GM18951 (cell line): ENCODE measurements around the gene MBNL3.

Source experiments
- POLR2A ChIP-seq: IDR thresholded peaks from 4 replicates; pipeline ENCODE4 v1.6.1; 2011; ENCODE audit warnings: mild to moderate bottlenecking; ENCODE audit not compliant: insufficient read length, insufficient read depth; ENCODE audit errors: extremely low read depth
- in situ Hi-C: fragments of 300-500 bp; cut with MboI; formaldehyde crosslinking; loops from one replicate; pipeline ENCODE4 v1.12.0; 2022; ENCODE audit warnings: low sequenced_read_pairs, mixed read lengths, inconsistent platforms; ENCODE audit not compliant: unreplicated experiment

Gene MBNL3

DNA sequence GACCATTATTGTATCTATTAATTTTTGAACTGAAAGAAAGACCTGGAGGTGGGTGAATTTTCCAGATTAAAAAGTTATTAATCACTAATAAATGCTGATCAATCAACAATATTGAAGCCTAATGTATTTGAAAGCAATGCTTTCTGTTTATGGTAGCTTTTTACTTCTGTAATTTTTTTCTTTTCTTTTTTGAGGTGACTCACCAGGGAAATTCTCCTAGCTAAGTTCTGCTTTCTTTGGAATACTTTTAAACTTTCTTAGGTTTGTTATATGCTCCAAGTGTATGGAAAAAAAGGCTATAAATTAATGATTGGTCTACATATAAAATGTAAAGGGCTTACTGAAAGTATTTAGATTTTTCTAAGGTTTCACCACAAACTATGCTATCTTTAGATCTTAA is 94.2 kb downstream of the MBNL3 start:
- in situ Hi-C loops: no loop called here
- no peak for TF ChIP-seq POLR2A

DNA sequence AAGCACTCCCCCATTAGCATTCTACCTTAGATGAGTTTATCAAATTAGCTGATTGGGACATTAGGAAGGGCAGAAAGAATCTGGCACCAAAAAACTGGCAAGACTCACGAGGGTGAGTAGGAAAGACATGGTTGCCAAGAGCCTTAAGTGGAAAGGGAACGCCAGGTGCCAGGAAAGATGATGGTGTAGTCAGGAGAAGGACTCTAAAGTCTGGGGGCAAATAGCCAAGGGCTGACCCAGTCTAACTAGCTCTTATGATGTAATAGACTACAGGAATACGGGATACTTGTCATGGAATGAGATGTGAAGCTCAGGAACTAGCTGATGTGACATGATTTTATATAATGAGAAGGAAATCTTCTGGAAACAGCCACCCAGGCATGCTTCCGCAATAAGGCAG is 94.8 kb downstream of the MBNL3 start:
- in situ Hi-C loops: no loop called here

DNA sequence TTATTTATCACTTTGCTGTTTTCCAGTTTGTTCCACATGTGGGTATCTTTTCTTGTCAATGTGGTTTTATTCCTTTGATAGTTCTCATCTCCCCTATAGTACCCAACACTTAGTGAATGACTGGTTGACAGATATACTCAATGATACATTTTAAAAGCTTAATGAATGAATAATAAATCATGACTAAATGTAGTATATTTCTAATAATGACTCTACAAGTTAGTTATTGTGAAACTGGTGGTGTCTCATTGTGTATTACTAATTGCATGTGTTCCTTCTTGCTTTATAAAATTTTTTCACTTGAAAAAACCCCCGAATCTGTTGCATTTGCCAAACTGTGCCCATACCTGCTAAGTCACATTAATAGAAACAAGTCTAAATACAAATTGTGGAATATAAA is 95.4 kb downstream of the MBNL3 start:
- in situ Hi-C loops: no loop called here

More for the DNA sequence above, 94.8 kb downstream of the MBNL3 start:
- no peak for TF ChIP-seq POLR2A

DNA sequence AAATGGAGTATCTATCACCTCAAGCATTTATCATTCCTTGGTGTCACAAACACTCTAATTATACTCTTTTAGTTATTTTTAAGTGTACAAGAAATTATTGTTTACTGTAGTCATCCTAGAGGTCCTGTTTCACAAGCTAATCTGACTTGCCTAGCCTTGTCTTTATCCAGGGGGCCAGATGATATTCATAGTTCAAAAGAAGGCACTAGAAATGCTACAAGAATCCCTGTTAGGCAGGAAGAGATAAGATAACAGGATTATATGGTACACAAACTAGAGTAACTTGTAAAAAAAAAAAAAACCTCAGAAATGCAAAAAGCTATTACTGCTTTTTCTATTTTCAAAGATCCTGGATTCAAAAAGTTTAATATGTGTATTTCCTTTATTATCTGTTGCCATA is 95.8 kb downstream of the MBNL3 start:
- in situ Hi-C loops: no loop called here
- no peak for TF ChIP-seq POLR2A

More for the DNA sequence above, 95.4 kb downstream of the MBNL3 start:
- TF ChIP-seq POLR2A: no peak

GRCh38 chrX:132390792-132391191 is 98.0 kb downstream of the MBNL3 start:
- in situ Hi-C loops: no loop called here
- TF ChIP-seq POLR2A: no peak

- in situ Hi-C loops: no loop called here
- TF ChIP-seq POLR2A: no peak
Measured at GRCh38 chrX:132389480-132389879, 99.4 kb downstream of the MBNL3 start.

DNA sequence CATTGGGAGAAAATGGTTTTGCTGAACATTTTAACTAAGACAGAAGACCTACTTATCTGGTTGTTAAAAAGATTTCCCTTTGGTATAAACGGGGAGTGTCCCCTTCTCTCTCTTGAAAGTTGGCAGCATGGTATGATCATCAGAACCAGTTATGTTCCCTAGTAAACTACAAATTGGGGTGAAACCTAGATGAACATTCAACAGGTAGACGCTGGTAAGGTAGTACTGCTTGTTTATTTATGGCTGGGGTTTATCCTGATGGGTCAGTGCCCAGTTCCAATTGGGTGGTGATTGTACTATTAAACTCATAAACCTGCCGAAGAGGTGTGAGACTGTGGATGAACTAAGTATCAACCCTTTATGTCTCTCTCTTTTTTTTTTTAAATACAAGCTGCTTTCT is 100.5 kb downstream of the MBNL3 start:
- no peak for TF ChIP-seq POLR2A

GRCh38 chrX:132384301-132384700 is 104.5 kb downstream of the MBNL3 start:
- in situ Hi-C loops: no loop called here
- TF ChIP-seq POLR2A: no peak

More for the DNA sequence above, 100.5 kb downstream of the MBNL3 start:
- in situ Hi-C loops: no loop called here

GRCh38 chrX:132382068-132382467 is 106.8 kb downstream of the MBNL3 start:
- in situ Hi-C loops: no loop called here
- TF ChIP-seq POLR2A: no peak

- TF ChIP-seq POLR2A: no peak
- in situ Hi-C loops: no loop called here
Measured at GRCh38 chrX:132378281-132378680, 110.6 kb downstream of the MBNL3 start.

- in situ Hi-C loops: no loop called here
- TF ChIP-seq POLR2A: no peak
Measured at GRCh38 chrX:132375941-132376340, 112.9 kb downstream of the MBNL3 start.

DNA sequence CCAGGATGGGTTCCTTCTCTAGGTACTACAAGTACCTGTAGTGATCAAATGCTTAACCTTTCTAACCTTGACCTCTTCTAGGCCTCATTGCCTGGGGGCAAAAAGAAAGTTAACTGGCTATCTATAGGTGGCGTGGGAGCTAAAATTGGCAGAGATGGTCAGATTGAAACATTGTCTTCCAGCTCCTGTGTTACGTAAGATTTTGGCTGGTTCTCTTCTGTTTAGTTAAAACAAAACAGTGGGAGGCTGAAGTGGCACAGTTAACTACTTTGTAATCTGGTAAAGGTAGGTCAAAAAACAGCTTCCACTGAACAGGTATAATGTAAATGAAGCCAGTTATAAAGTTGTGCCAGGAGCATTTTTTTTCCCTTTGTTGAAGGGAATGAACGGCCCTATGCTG is 115.2 kb downstream of the MBNL3 start:
- in situ Hi-C loops: no loop called here
- TF ChIP-seq POLR2A: no peak

- in situ Hi-C loops: no loop called here
- no peak for TF ChIP-seq POLR2A
Measured at GRCh38 chrX:132369617-132370326, 119.1 kb downstream of the MBNL3 start.

GRCh38 chrX:132367984-132368383 is 120.9 kb downstream of the MBNL3 start:
- in situ Hi-C loops: no loop called here
- no peak for TF ChIP-seq POLR2A

- in situ Hi-C loops: no loop called here
- TF ChIP-seq POLR2A: no peak
Measured at GRCh38 chrX:132367314-132367713, 121.5 kb downstream of the MBNL3 start.

GRCh38 chrX:132365490-132365889 is 123.3 kb downstream of the MBNL3 start:
- no peak for TF ChIP-seq POLR2A
- in situ Hi-C loops: no loop called here
